H1 (cell line): ENCODE data around the gene NPSR1. TPM values are rescaled to one million over a fixed set of nuclear protein-coding genes. Genes with fewer than 3 reads are reported as not detected.

Experiments used
- CTCF ChIA-PET: fragments of 300-600 bp; sonication (Branson Sonifier 250); formaldehyde crosslinking; loops from one replicate; lab custom pipeline; 2021; ENCODE audit not compliant: partially characterized antibody; lab: Charles Lee
- POLR2A ChIA-PET: fragments of 300-600 bp; sonication (Branson Sonifier 250); formaldehyde crosslinking; loops from one replicate; lab custom pipeline; 2021; ENCODE audit warnings: inconsistent platforms; ENCODE audit not compliant: partially characterized antibody; lab: Charles Lee
- DNase-seq, 2 experiments: peaks; one replicate each; pipeline versions ENCODE4 v3.0.0 to v3.0.0-alpha.2; 2010 to 2022; ENCODE audit warnings: low spot score in 2 of 2, low read depth in 1 of 2, mixed read lengths in 1 of 2
- FAIRE-seq: peaks from 2 replicates; lab custom pipeline; 2011; peaks lifted over from hg19 to GRCh38; lab: Jason Lieb, UNC
- H2AFZ ChIP-seq: 2 replicates; pipeline ENCODE4 v1.8.1; 2012; ENCODE audit warnings: low read length, inconsistent platforms
- H2AK5ac ChIP-seq: 2 replicates; pipeline ENCODE4 v1.6.1; 2013; ENCODE audit warnings: low read depth, low read length
- H2BK120ac ChIP-seq: replicated peaks from 2 replicates; pipeline ENCODE3; 2013; ENCODE audit warnings: low read depth, low read length, inconsistent platforms
- H2BK12ac ChIP-seq: 2 replicates; pipeline ENCODE4 v1.6.1; 2013; ENCODE audit warnings: low read depth, low read length
- H2BK15ac ChIP-seq: 2 replicates; pipeline ENCODE4 v1.6.1; 2013; ENCODE audit warnings: low read length
- H2BK20ac ChIP-seq: 2 replicates; pipeline ENCODE4 v1.6.1; 2013; ENCODE audit warnings: low read length
- H2BK5ac ChIP-seq: 2 replicates; pipeline ENCODE4 v1.6.1; 2013; ENCODE audit warnings: low read depth, low read length
- H3K14ac ChIP-seq: 2 replicates; pipeline ENCODE4 v1.6.1; 2013; ENCODE audit warnings: inconsistent platforms; ENCODE audit not compliant: insufficient read length
- H3K18ac ChIP-seq: 2 replicates; pipeline ENCODE4 v1.6.1; 2013; ENCODE audit warnings: low read length; ENCODE audit errors: extremely low read depth
- H3K23ac ChIP-seq: 2 replicates; pipeline ENCODE4 v1.6.1; 2013; ENCODE audit warnings: inconsistent platforms; ENCODE audit not compliant: insufficient read length
- H3K23me2 ChIP-seq: 2 replicates; pipeline ENCODE4 v1.6.1; 2013; ENCODE audit warnings: low read depth, low read length
- H3K27ac ChIP-seq: 2 replicates; pipeline ENCODE4 v1.6.1; 2011; ENCODE audit warnings: low read depth, low read length, inconsistent platforms
- H3K27me3 ChIP-seq, 4 experiments: replicated peaks in 1 of 4; 1 replicate in 1 of 4; 2 replicates in 3 of 4; pipeline versions ENCODE4 v1.6.1 to v1.8.1; 2011 to 2013; ENCODE audit warnings: low read length in 3 of 4, mild to moderate bottlenecking in 3 of 4, inconsistent platforms in 2 of 4, mixed read lengths in 2 of 4, moderate library complexity in 1 of 4; ENCODE audit not compliant: control insufficient read depth in 3 of 4, insufficient read depth in 3 of 4; ENCODE audit errors: extremely low read depth in 1 of 4
- H3K36me3 ChIP-seq, 4 experiments: 2 replicates each; pipeline versions ENCODE4 v1.6.1 to v1.8.1; 2011 to 2013; ENCODE audit warnings: mild to moderate bottlenecking in 4 of 4, low read length in 3 of 4, moderate library complexity in 2 of 4, control low read depth in 1 of 4, inconsistent platforms in 1 of 4; ENCODE audit not compliant: insufficient read depth in 4 of 4, control insufficient read depth in 2 of 4
- H3K4ac ChIP-seq: replicated peaks from 2 replicates; pipeline ENCODE3; 2013; ENCODE audit warnings: low read length, low read depth, mixed read lengths, inconsistent platforms; ENCODE audit not compliant: insufficient read length
- H3K4me1 ChIP-seq, 4 experiments: replicated peaks in 1 of 4; 1 replicate in 1 of 4; 2 replicates in 3 of 4; pipeline versions ENCODE4 v1.6.1 to v1.8.1; 2011 to 2013; ENCODE audit warnings: low read length in 3 of 4, inconsistent platforms in 2 of 4, mixed read lengths in 1 of 4; ENCODE audit not compliant: insufficient read depth in 4 of 4, control insufficient read depth in 3 of 4
- H3K4me2 ChIP-seq, 2 experiments: 2 replicates each; pipeline versions ENCODE4 v1.6.1 to v1.8.1; 2011 to 2013; ENCODE audit warnings: low read depth in 2 of 2, low read length in 2 of 2, control low read depth in 1 of 2, inconsistent platforms in 1 of 2, mild to moderate bottlenecking in 1 of 2; ENCODE audit not compliant: insufficient read depth in 1 of 2
- H3K4me3 ChIP-seq, 4 experiments: fragments of 200-600, 300-600 bp in 1 of 4; sonication (generic), shearing (Covaris generic), sonication (Bioruptor Twin) in 1 of 4; 2 replicates each; pipeline versions ENCODE4 v1.5.1 to v1.8.1; 2011 to 2016; ENCODE audit warnings: low read length in 4 of 4, low read depth in 3 of 4, control low read depth in 2 of 4, inconsistent platforms in 2 of 4, mild to moderate bottlenecking in 2 of 4, mixed read lengths in 1 of 4, moderate library complexity in 1 of 4; ENCODE audit not compliant: insufficient read depth in 2 of 4; ENCODE audit errors: extremely low read depth in 1 of 4
- H3K56ac ChIP-seq: replicated peaks from 2 replicates; pipeline ENCODE3; 2013; ENCODE audit warnings: low read depth, mild to moderate bottlenecking, mixed read lengths, low read length, inconsistent platforms; ENCODE audit not compliant: insufficient read length
- H3K79me1 ChIP-seq: 2 replicates; pipeline ENCODE4 v1.6.1; 2013; ENCODE audit warnings: low read depth, low read length, control low read depth
- H3K79me2 ChIP-seq, 2 experiments: 2 replicates each; pipeline versions ENCODE4 v1.6.1 to v1.8.1; 2012 to 2013; ENCODE audit warnings: low read length in 2 of 2, mild to moderate bottlenecking in 2 of 2, inconsistent platforms in 1 of 2; ENCODE audit not compliant: insufficient read depth in 2 of 2, control insufficient read depth in 1 of 2
- H3K9ac ChIP-seq, 4 experiments: replicated peaks in 1 of 4; 1 replicate in 1 of 4; 2 replicates in 3 of 4; pipeline versions ENCODE4 v1.6.1 to v1.8.1; 2011 to 2013; ENCODE audit warnings: low read depth in 3 of 4, low read length in 3 of 4, control low read depth in 2 of 4, mild to moderate bottlenecking in 2 of 4, moderate library complexity in 2 of 4, inconsistent platforms in 1 of 4; ENCODE audit errors: extremely low read depth in 1 of 4
- H3K9me3 ChIP-seq, 2 experiments: 2 replicates each; pipeline versions ENCODE4 v1.6.1 to v1.8.1; 2012 to 2013; ENCODE audit warnings: mild to moderate bottlenecking in 2 of 2, moderate library complexity in 2 of 2, control low read depth in 1 of 2, inconsistent platforms in 1 of 2, low read depth in 1 of 2, low read length in 1 of 2, mixed read lengths in 1 of 2; ENCODE audit not compliant: insufficient read depth in 2 of 2
- H4K20me1 ChIP-seq, 2 experiments: replicated peaks in 1 of 2; 2 replicates each; pipeline versions ENCODE3 to v1.8.1; 2011 to 2013; ENCODE audit warnings: inconsistent platforms in 2 of 2, low read length in 2 of 2, mild to moderate bottlenecking in 1 of 2; ENCODE audit not compliant: insufficient read depth in 2 of 2, control insufficient read depth in 1 of 2
- H4K5ac ChIP-seq: 2 replicates; pipeline ENCODE4 v1.6.1; 2013; ENCODE audit warnings: low read length, low read depth, mixed read lengths, inconsistent platforms; ENCODE audit not compliant: insufficient read length
- H4K8ac ChIP-seq: 2 replicates; pipeline ENCODE4 v1.8.0; 2013; ENCODE audit warnings: mild to moderate bottlenecking, moderate library complexity, low read length, inconsistent platforms; ENCODE audit not compliant: insufficient read depth; ENCODE audit errors: extremely low read depth
- H4K91ac ChIP-seq: replicated peaks from 2 replicates; pipeline ENCODE3; 2013; ENCODE audit warnings: low read length, mixed read lengths, inconsistent platforms; ENCODE audit not compliant: insufficient read length
- BCL11A ChIP-seq, 2 experiments: IDR thresholded peaks; one replicate each; pipeline ENCODE4 v1.6.1; 2011; ENCODE audit warnings: low read depth in 2 of 2, low read length in 2 of 2, mild to moderate bottlenecking in 2 of 2
- CBX8 ChIP-seq: fragments of 300-800, 300-1000 bp; sonication (generic); IDR thresholded peaks from 2 replicates; pipeline ENCODE4 v1.7.1; 2016; ENCODE audit warnings: low read depth, low read length, borderline replicate concordance
- EZH2 ChIP-seq: fragments of 200-600 bp; sonication (generic); IDR thresholded peaks from 2 replicates; pipeline ENCODE4 v1.7.1; 2012; ENCODE audit warnings: low read depth, mild to moderate bottlenecking, moderate library complexity, low read length, inconsistent platforms; ENCODE audit not compliant: severe bottlenecking
- KDM1A ChIP-seq: fragments of 200-600, 300-600 bp; sonication (generic); IDR thresholded peaks from 2 replicates; pipeline ENCODE4 v1.7.1; 2016; ENCODE audit warnings: mild to moderate bottlenecking, low read length, borderline replicate concordance
- NANOG ChIP-seq: IDR thresholded peaks from 2 replicates; pipeline ENCODE4 v1.6.1; 2011; ENCODE audit warnings: low read length, low read depth, mild to moderate bottlenecking, inconsistent platforms; ENCODE audit not compliant: insufficient read depth, poor library complexity, severe bottlenecking
- RNF2 ChIP-seq: fragments of 200-900, 300-1000 bp; sonication (generic); IDR thresholded peaks from 2 replicates; pipeline ENCODE4 v1.7.1; 2016; ENCODE audit warnings: borderline replicate concordance, low read depth, mild to moderate bottlenecking, antibody characterized with exemption, low read length; ENCODE audit not compliant: poor library complexity, severe bottlenecking; ENCODE audit errors: missing control alignments
- SIN3A ChIP-seq, 2 experiments: IDR thresholded peaks in 1 of 2; conservative IDR thresholded peaks in 1 of 2; 2 replicates each; pipeline ENCODE4 v1.6.1; 2011 to 2012; ENCODE audit warnings: low read length in 2 of 2, improper control_type of control experiment in 1 of 2, low read depth in 1 of 2, mild to moderate bottlenecking in 1 of 2
- SIX5 ChIP-seq: IDR thresholded peaks from 2 replicates; pipeline ENCODE4 v1.6.1; 2011; ENCODE audit warnings: mild to moderate bottlenecking, low read depth, low read length
- SP4 ChIP-seq: IDR thresholded peaks from 2 replicates; pipeline ENCODE4 v1.6.1; 2012; ENCODE audit warnings: low read length, inconsistent platforms
- TAF1 ChIP-seq: IDR thresholded peaks from 2 replicates; pipeline ENCODE4 v1.6.1; 2011; ENCODE audit warnings: mild to moderate bottlenecking, low read depth, low read length
- WGBS, 2 experiments: shearing (Covaris generic) in 1 of 2; methylation state at CpG; one replicate each; pipeline versions ENCODE4 v1.1.6 to v1.1.7; 2013 to 2015; ENCODE audit warnings: low lambda C conversion rate in 2 of 2, mixed read lengths in 2 of 2, inconsistent platforms in 1 of 2, low coverage in 1 of 2, missing lambda C conversion rate in 1 of 2; ENCODE audit not compliant: insufficient replicate concordance in 2 of 2, insufficient coverage in 1 of 2, insufficient read length in 1 of 2; ENCODE audit errors: extremely low coverage in 1 of 2, missing lambda C conversion rate in 1 of 2; 5-methylcytosine and 5-hydroxymethylcytosine counted together
- polyA plus RNA-seq, 7 experiments: library from polyadenylated mRNA; depleted of rRNA in 3 of 7; stranded (reverse) in 5 of 7; unstranded in 2 of 7; fragments of >200 nt in 5 of 7; fragments of 200-250 nt in 2 of 7; gene quantifications; 1 replicate in 5 of 7; 2 replicates in 1 of 7; 4 replicates in 1 of 7; pipeline versions ENCODE4 v1.2.1 to v1.2.3, GENCODE V29; 2011 to 2013; ENCODE audit warnings: missing spikeins in 2 of 7, mixed read lengths in 2 of 7
- total RNA-seq: library from RNA; stranded (reverse); fragmentation: NEBNext Ultra II Directional; extraction: Animal tissue kit (Norgen Biotek cat#: 25700); gene quantifications from 2 replicates; pipeline ENCODE4 v1.2.1, GENCODE V29; 2021
- TF ChIP-seq, protein P1 (sequence below), 3 experiments: IDR thresholded peaks; 1 replicate in 2 of 3; 2 replicates in 1 of 3; pipeline versions ENCODE4 v1.5.1 to v1.6.1; 2011; ENCODE audit warnings: low read length in 3 of 3, mild to moderate bottlenecking in 3 of 3, inconsistent platforms in 2 of 3, low read depth in 1 of 3, moderate library complexity in 1 of 3; ENCODE audit not compliant: insufficient read depth in 1 of 3; ENCODE audit errors: control extremely low read depth in 1 of 3

The NPSR1 gene
- total and polyA plus RNA-seq, 2 of the 8 experiments (the other 6 are each of a cell fraction or from before 2014, with no cell fraction given): not detected

DNA sequence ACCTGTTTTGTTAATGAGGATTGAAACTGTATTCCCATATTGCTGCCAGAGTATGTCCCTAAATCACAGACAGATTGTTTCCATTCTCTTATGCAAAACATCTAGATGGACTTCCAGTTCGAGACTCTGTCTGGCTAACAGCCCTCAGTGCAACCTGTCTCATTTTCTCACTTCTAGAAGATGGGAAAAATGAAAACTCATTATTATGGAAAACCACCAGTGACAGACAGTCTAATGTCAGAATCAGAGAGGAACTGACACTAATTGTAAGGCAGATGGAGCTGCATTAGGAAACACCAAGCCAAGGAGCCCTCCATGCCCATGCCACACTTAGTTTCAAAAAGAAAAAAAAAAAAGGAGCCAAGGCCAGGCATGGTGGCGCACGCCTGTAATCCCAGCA is 61.6 kb downstream of the NPSR1 start:
- no peak overlapping the region for H3K56ac ChIP-seq
- no peak overlapping the region for H4K5ac ChIP-seq
- WGBS, 2 experiments: 96% methylated on average over 3 of the region's 3 CpGs; no CpG with 5 or more reads in 1 of the 2 experiments
- H3K23ac ChIP-seq: no peak overlapping the region
- DNase-seq (no peak), FAIRE-seq (no peak)
- H2AK5ac ChIP-seq: no peak overlapping the region
- H3K79me2 ChIP-seq: no peaks in the 10 kb centered on the region
- no peak overlapping the region for H3K9ac ChIP-seq
- no peak overlapping the region for H2BK15ac ChIP-seq
- H3K14ac ChIP-seq: no peak overlapping the region
- H3K4ac ChIP-seq: no peak overlapping the region
- no peak overlapping the region for H4K91ac ChIP-seq
- H2BK120ac ChIP-seq: no peak overlapping the region
- no peak overlapping the region for H3K27ac ChIP-seq
- H3K18ac ChIP-seq: no peak overlapping the region
- no peaks in the 10 kb centered on the region for H4K20me1 ChIP-seq
- no peaks in the 10 kb centered on the region; the same call in 1 of the 2 replicates for H3K23me2 ChIP-seq
- no peaks in the 10 kb centered on the region for H3K79me1 ChIP-seq
- ChIA-PET CTCF (no interaction called here), POLR2A (no interaction called here)
- H3K36me3 ChIP-seq: no peaks in the 10 kb centered on the region
- no peak overlapping the region for H4K8ac ChIP-seq
- no peak overlapping the region for H2BK20ac ChIP-seq
- no peak overlapping the region for H2AFZ ChIP-seq
- H3K4me1 ChIP-seq: peaks cover 0 to 7% (median 0%) of the 10 kb centered on the region in 4 experiments; a peak in 2 of 7 replicates
- no peak overlapping the region for H2BK5ac ChIP-seq
- no peak overlapping the region for H3K4me2 ChIP-seq
- H3K9me3 ChIP-seq: no peaks in the 10 kb centered on the region
- no peaks in the 10 kb centered on the region for H3K27me3 ChIP-seq
- H3K4me3 ChIP-seq: no peak overlapping the region
- H2BK12ac ChIP-seq: no peak overlapping the region
- TF ChIP-seq EZH2: no peak
- TF ChIP-seq TAF1: no peak
- TF ChIP-seq NANOG: no peak
- TF ChIP-seq SP4: no peak
- no peak for TF ChIP-seq KDM1A
- no peak for TF ChIP-seq SIX5
- TF ChIP-seq, protein P1, sequence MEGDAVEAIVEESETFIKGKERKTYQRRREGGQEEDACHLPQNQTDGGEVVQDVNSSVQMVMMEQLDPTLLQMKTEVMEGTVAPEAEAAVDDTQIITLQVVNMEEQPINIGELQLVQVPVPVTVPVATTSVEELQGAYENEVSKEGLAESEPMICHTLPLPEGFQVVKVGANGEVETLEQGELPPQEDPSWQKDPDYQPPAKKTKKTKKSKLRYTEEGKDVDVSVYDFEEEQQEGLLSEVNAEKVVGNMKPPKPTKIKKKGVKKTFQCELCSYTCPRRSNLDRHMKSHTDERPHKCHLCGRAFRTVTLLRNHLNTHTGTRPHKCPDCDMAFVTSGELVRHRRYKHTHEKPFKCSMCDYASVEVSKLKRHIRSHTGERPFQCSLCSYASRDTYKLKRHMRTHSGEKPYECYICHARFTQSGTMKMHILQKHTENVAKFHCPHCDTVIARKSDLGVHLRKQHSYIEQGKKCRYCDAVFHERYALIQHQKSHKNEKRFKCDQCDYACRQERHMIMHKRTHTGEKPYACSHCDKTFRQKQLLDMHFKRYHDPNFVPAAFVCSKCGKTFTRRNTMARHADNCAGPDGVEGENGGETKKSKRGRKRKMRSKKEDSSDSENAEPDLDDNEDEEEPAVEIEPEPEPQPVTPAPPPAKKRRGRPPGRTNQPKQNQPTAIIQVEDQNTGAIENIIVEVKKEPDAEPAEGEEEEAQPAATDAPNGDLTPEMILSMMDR (IDR thresholded peaks at IDR 0.05; ENCODE audit: control extremely low read depth in 1 of 3, insufficient read depth in 1 of 3, low read depth in 1 of 3, low read length in 3 of 3): no peak
- TF ChIP-seq CBX8: no peak
- no peak for TF ChIP-seq RNF2
- no peak for TF ChIP-seq BCL11A (IDR thresholded peaks at IDR 0.05; ENCODE audit: low read depth in 2 of 2, low read length in 2 of 2)
- TF ChIP-seq SIN3A (conservative IDR thresholded peaks at IDR 0.05 in 1 of 2, IDR thresholded peaks at IDR 0.05 in 1 of 2; ENCODE audit: low read depth in 1 of 2, low read length in 2 of 2): no peak
